ENCODE data around the gene RASIP1.

DNA sequence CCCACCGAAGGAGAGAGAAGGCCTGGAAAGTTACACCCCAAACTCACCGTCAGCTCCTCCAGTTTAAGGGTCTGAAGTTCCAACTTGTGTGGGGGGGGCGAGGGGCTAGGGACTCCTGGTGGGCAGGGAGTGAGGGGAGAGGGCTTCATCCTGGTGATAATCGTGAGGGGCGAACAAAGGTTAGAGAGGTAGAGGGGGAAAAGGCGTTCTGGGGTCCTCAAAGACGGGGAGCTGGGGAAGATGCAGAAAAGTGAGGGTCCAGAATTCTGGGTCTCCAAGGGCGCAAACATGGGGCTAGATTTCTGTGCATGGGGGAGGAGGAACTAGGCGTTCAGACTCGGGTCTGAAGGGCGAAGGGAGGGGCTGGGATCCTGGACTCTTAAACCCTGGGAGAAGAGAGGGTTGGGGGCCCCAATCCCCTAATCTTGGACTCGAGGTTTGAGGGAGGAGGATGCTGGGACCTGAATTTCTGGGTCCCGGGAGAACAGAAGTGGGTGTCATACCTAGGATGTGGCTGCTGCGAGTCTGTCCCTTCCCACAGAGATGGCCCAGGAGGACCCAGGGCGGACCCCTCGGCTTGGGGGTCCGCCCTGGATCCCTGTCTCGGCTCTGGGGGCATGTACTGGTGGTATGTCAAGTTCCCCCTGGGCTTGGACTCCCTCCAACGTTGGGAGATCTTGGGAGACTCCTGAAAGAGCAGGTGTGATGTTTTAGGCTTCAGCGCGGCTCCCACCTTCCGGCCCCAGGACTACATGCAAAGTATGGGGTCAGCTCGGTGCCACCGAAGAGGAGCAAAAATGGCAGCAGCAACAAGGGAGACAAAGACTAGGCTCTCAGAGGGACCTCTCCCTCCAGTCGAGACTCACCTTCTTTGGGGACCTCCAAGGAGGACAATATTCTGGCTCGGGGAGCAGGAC lies 25.4 kb downstream of the RASIP1 start:
- TF ChIP-seq EZH2 (IDR thresholded peaks at IDR 0.05; ENCODE audit: borderline replicate concordance, low read length) = no peak
- TF ChIP-seq, protein P1, sequence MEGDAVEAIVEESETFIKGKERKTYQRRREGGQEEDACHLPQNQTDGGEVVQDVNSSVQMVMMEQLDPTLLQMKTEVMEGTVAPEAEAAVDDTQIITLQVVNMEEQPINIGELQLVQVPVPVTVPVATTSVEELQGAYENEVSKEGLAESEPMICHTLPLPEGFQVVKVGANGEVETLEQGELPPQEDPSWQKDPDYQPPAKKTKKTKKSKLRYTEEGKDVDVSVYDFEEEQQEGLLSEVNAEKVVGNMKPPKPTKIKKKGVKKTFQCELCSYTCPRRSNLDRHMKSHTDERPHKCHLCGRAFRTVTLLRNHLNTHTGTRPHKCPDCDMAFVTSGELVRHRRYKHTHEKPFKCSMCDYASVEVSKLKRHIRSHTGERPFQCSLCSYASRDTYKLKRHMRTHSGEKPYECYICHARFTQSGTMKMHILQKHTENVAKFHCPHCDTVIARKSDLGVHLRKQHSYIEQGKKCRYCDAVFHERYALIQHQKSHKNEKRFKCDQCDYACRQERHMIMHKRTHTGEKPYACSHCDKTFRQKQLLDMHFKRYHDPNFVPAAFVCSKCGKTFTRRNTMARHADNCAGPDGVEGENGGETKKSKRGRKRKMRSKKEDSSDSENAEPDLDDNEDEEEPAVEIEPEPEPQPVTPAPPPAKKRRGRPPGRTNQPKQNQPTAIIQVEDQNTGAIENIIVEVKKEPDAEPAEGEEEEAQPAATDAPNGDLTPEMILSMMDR (conservative IDR thresholded peaks at IDR 0.05 in 1 of 2, IDR thresholded peaks at IDR 0.05 in 1 of 2; ENCODE audit: extremely low read depth in 1 of 2, insufficient read depth in 1 of 2, low read depth in 1 of 2, low read length in 2 of 2) = no peak
